AG09309 (cell line): ENCODE results near the gene USP3.

Experiments used
- DNase-seq: peaks from one replicate; pipeline ENCODE4 v3.0.0-alpha.2; 2010; ENCODE audit warnings: low read depth
- H3K4me3 ChIP-seq: 2 replicates; pipeline ENCODE4 v1.5.1; 2011; ENCODE audit warnings: mild to moderate bottlenecking, low read depth, low read length, moderate library complexity; ENCODE audit not compliant: control insufficient read depth
- CTCF ChIP-seq: IDR thresholded peaks from 2 replicates; pipeline ENCODE4 v1.5.1; 2011; ENCODE audit warnings: mild to moderate bottlenecking, low read depth, low read length, inconsistent platforms; ENCODE audit not compliant: insufficient read depth, control insufficient read depth; ENCODE audit errors: missing control alignments

USP3 gene

GRCh38 chr15:63495343-63495742, 9.1 kb upstream of the USP3 start:
- no peak for TF ChIP-seq CTCF
- no peak overlapping the region for H3K4me3 ChIP-seq
- DNase-seq = no peak

GRCh38 chr15:63495780-63496488, 8.5 kb upstream of the USP3 start:
- no peak for TF ChIP-seq CTCF
- no peak overlapping the region for H3K4me3 ChIP-seq
- DNase-seq = no peak

- no peak overlapping the region for H3K4me3 ChIP-seq
- TF ChIP-seq CTCF = no peak
- no peak for DNase-seq
Observed at GRCh38 chr15:63497642-63498467, 6.5 kb upstream of the USP3 start.

- no peak for DNase-seq
- no peak for TF ChIP-seq CTCF
- no peak overlapping the region for H3K4me3 ChIP-seq
Observed at GRCh38 chr15:63499175-63499549, 5.2 kb upstream of the USP3 start.

- DNase-seq = no peak
- TF ChIP-seq CTCF = no peak
- H3K4me3 ChIP-seq = no peak overlapping the region
Observed at GRCh38 chr15:63499611-63500010, 4.8 kb upstream of the USP3 start.

- no peak for DNase-seq
- no peak for TF ChIP-seq CTCF
- no peak overlapping the region; the same call in 1 of the 2 replicates for H3K4me3 ChIP-seq
Observed at GRCh38 chr15:63500265-63501250, 3.8 kb upstream of the USP3 start.
